K562 (cell line): ENCODE measurements around the gene NHS. TPM values are rescaled to one million over a fixed set of nuclear protein-coding genes. Genes with fewer than 3 reads are reported as not detected.

Experiments used
- ATAC-seq: fragments of 200-7000 bp; cut with Tn5 transposase; 3 replicates; pipeline ENCODE4 v1.9.1; 2020; ENCODE audit warnings: moderate library complexity
- BruUV-seq: library from RNA; stranded (reverse); fragments of 400-500 nt; replicated peaks from 2 replicates; lab custom pipeline; 2021; lab: Mats Ljungman, UMichigan
- CTCF ChIA-PET: fragments of 300-600 bp; formaldehyde crosslinking; extraction: SDS; loops from one replicate; lab custom pipeline; 2021; ENCODE audit warnings: low intra/inter-chr PET ratio; lab: Yijun Ruan, JAX
- POLR2A ChIA-PET: fragments of 300-600, 350-650 bp; sonication (Branson Sonifier 250); formaldehyde crosslinking; extraction: SDS; loops from one replicate; lab custom pipeline; 2021; ENCODE audit warnings: antibody characterized with exemption, inconsistent platforms; lab: Yijun Ruan, JAX
- DNase-seq, 4 experiments: peaks; one replicate each; pipeline versions ENCODE4 v3.0.0 to v3.0.0-alpha.2; 2011 to 2018; ENCODE audit warnings: low spot score in 3 of 4, mixed read lengths in 3 of 4; ENCODE audit errors: extremely low read depth in 1 of 4
- FAIRE-seq: peaks from 2 replicates; lab custom pipeline; 2011; peaks lifted over from hg19 to GRCh38; lab: Jason Lieb, UNC
- H2AFZ ChIP-seq: 2 replicates; pipeline ENCODE4 v1.6.0; 2011; ENCODE audit warnings: low read depth, low read length, control low read depth, inconsistent platforms
- H3K27ac ChIP-seq: fragments of 200-600 bp; 3 replicates; pipeline ENCODE4 v1.8.0; 2011; ENCODE audit warnings: low read depth, mild to moderate bottlenecking, control low read depth, inconsistent platforms, low read length, moderate library complexity, mixed read lengths; ENCODE audit errors: extremely low read depth
- H3K27me3 ChIP-seq, 2 experiments: fragments of 300-600 bp in 1 of 2; 2 replicates in 1 of 2; 3 replicates in 1 of 2; pipeline versions ENCODE4 v1.6.0 to v1.8.0; 2011; ENCODE audit warnings: inconsistent platforms in 2 of 2, low read length in 2 of 2, mild to moderate bottlenecking in 1 of 2, mixed read lengths in 1 of 2, moderate library complexity in 1 of 2; ENCODE audit not compliant: control insufficient read depth in 2 of 2, insufficient read depth in 2 of 2
- H3K36me3 ChIP-seq: fragments of 300-600 bp; 3 replicates; pipeline ENCODE4 v1.8.0; 2011; ENCODE audit warnings: mild to moderate bottlenecking, low read length, inconsistent platforms; ENCODE audit not compliant: control insufficient read depth, insufficient read depth
- H3K4me1 ChIP-seq, 2 experiments: fragments of 200-600 bp in 1 of 2; replicated peaks in 1 of 2; 2 replicates in 1 of 2; 3 replicates in 1 of 2; pipeline versions ENCODE4 v1.5.1 to v1.8.0; 2011; ENCODE audit warnings: inconsistent platforms in 2 of 2, low read length in 2 of 2, mild to moderate bottlenecking in 1 of 2, mixed read lengths in 1 of 2, moderate library complexity in 1 of 2; ENCODE audit not compliant: control insufficient read depth in 2 of 2, insufficient read depth in 2 of 2
- H3K4me2 ChIP-seq: 2 replicates; pipeline ENCODE4 v1.6.1; 2011; ENCODE audit warnings: low read length, control low read depth, inconsistent platforms, mixed read lengths; ENCODE audit not compliant: insufficient read depth
- H3K4me3 ChIP-seq: fragments of 200-600 bp; sonication (generic), shearing (Covaris generic); 2 replicates; pipeline ENCODE4 v1.5.1; 2016; ENCODE audit warnings: control low read depth, inconsistent platforms
- H3K79me2 ChIP-seq: fragments of 200-600 bp; 3 replicates; pipeline ENCODE4 v1.8.0; 2011; ENCODE audit warnings: low read length, inconsistent platforms; ENCODE audit not compliant: control insufficient read depth, insufficient read depth
- H3K9ac ChIP-seq, 2 experiments: 2 replicates each; pipeline versions ENCODE4 v1.6.0 to v1.6.1; 2011; ENCODE audit warnings: low read depth in 2 of 2, low read length in 2 of 2, control low read depth in 1 of 2, inconsistent platforms in 1 of 2, mild to moderate bottlenecking in 1 of 2, mixed read lengths in 1 of 2; ENCODE audit not compliant: insufficient read depth in 1 of 2
- H3K9me1 ChIP-seq: one replicate; pipeline ENCODE4 v1.6.0; 2011; ENCODE audit warnings: inconsistent platforms, mild to moderate bottlenecking, low read length, moderate library complexity; ENCODE audit not compliant: control insufficient read depth, insufficient read depth
- H3K9me3 ChIP-seq: replicated peaks from 2 replicates; pipeline ENCODE4 v1.5.1; 2011; ENCODE audit warnings: low read depth, low read length, inconsistent platforms; ENCODE audit not compliant: control insufficient read depth, insufficient read depth
- H4K20me1 ChIP-seq: replicated peaks from 2 replicates; pipeline ENCODE4 v1.6.1; 2011; ENCODE audit warnings: low read length, inconsistent platforms, mixed read lengths; ENCODE audit not compliant: control insufficient read depth, insufficient read depth
- ATF1 ChIP-seq, 2 experiments: fragments of 450-650 bp in 1 of 2; IDR thresholded peaks; 2 replicates each; pipeline ENCODE4 v1.6.1; 2016; ENCODE audit warnings: missing compliant biosample characterization in 1 of 2, missing genetic modification characterization in 1 of 2
- BDP1 ChIP-seq: IDR thresholded peaks from 3 replicates; pipeline ENCODE4 v1.6.1; 2011; ENCODE audit not compliant: insufficient read length, insufficient read depth
- ELF4 ChIP-seq: fragments of 450-650 bp; formaldehyde crosslinking; IDR thresholded peaks from 2 replicates; pipeline ENCODE4 v1.4.0; 2022; ENCODE audit warnings: missing genetic modification characterization
- LARP7 ChIP-seq: fragments of 450-650 bp; IDR thresholded peaks from 2 replicates; pipeline ENCODE4 v1.6.1; 2016
- NFATC3 ChIP-seq: fragments of 450-650 bp; IDR thresholded peaks from 2 replicates; pipeline ENCODE4 v1.6.1; 2017; ENCODE audit warnings: mild to moderate bottlenecking
- NR3C1 ChIP-seq: sonication (generic); formaldehyde crosslinking; IDR thresholded peaks from 2 replicates; pipeline ENCODE4 v1.8.1; 2022; ENCODE audit warnings: missing genetic modification reagents
- PTRF ChIP-seq: fragments of 450-650 bp; IDR thresholded peaks from 2 replicates; pipeline ENCODE4 v1.6.1; 2016; ENCODE audit warnings: mild to moderate bottlenecking, missing genetic modification characterization, missing compliant biosample characterization
- RBM15 ChIP-seq: fragments of 200-400 bp; formaldehyde crosslinking; IDR thresholded peaks from 2 replicates; pipeline ENCODE4 v1.6.1; 2018; ENCODE audit warnings: mild to moderate bottlenecking, low read length, moderate library complexity; ENCODE audit not compliant: insufficient read depth
- RBM39 ChIP-seq: fragments of 200-400 bp; formaldehyde crosslinking; optimal IDR thresholded peaks from 2 replicates; pipeline ENCODE3; 2018; ENCODE audit warnings: low read depth, low read length
- SAFB ChIP-seq: fragments of 200-400 bp; formaldehyde crosslinking; IDR thresholded peaks from 2 replicates; pipeline ENCODE4 v1.6.1; 2017; ENCODE audit warnings: low read depth, low read length, borderline replicate concordance
- SNIP1 ChIP-seq: fragments of 450-650 bp; IDR thresholded peaks from 2 replicates; pipeline ENCODE4 v1.7.1; 2017; ENCODE audit warnings: low read depth, mild to moderate bottlenecking
- TCF7L2 ChIP-seq: fragments of 150-350 bp; IDR thresholded peaks from 2 replicates; pipeline ENCODE4 v1.6.1; 2016; ENCODE audit warnings: low read depth, mild to moderate bottlenecking, low read length, moderate library complexity
- ZNF561 ChIP-seq: fragments of 450-650 bp; formaldehyde crosslinking; conservative IDR thresholded peaks from 2 replicates; pipeline ENCODE4 v1.4.0; 2020; ENCODE audit warnings: mild to moderate bottlenecking, moderate library complexity
- in situ Hi-C: fragments of 300-500 bp; cut with MboI; formaldehyde crosslinking; loops from 4 replicates; pipeline ENCODE4 v1.15.0; 2018; ENCODE audit warnings: inconsistent platforms, mixed read lengths
- intact Hi-C: fragments of 100-400 bp; cut with micrococcal nuclease; formaldehyde crosslinking; loops from 2 replicates; pipeline ENCODE4 v1.14.2; 2022
- polyA plus RNA-seq, 8 experiments: library from polyadenylated mRNA; depleted of rRNA in 4 of 8; stranded (reverse) in 5 of 8; unstranded in 3 of 8; fragments of >200 nt; fragmentation: Nextera tagmentation in 2 of 8; fragmentation: Illumina TruSeq in 1 of 8; extraction: Ambion mirVana in 2 of 8; extraction: Trizol in 1 of 8; gene quantifications; 2 replicates each; pipeline versions ENCODE4 v1.2.1 to v1.2.3, GENCODE V29; 2011 to 2014; ENCODE audit warnings: inconsistent platforms in 1 of 8, missing spikeins in 1 of 8
- total RNA-seq, 7 experiments: library from RNA; depleted of rRNA in 6 of 7; stranded (reverse); fragments of >200 nt in 6 of 7; fragmentation: Illumina TruSeq in 2 of 7; extraction: Trizol in 2 of 7; gene quantifications; 2 replicates each; pipeline versions ENCODE4 v1.2.1 to v1.2.3, GENCODE V29; 2011 to 2021; ENCODE audit warnings: low replicate concordance in 1 of 7
- TF ChIP-seq, protein P1 (sequence below): fragments of 450-650 bp; IDR thresholded peaks from 2 replicates; pipeline ENCODE4 v1.6.1; 2016; ENCODE audit warnings: antibody characterized with exemption
- TF ChIP-seq, protein P2 (sequence below): sonication (generic); IDR thresholded peaks from 2 replicates; pipeline ENCODE4 v1.6.1; 2016

NHS gene
- total and polyA plus RNA-seq, 9 of the 15 experiments (the other 6 are each of a cell fraction or from before 2014, with no cell fraction given): 0.02 TPM; not detected in 8

DNA sequence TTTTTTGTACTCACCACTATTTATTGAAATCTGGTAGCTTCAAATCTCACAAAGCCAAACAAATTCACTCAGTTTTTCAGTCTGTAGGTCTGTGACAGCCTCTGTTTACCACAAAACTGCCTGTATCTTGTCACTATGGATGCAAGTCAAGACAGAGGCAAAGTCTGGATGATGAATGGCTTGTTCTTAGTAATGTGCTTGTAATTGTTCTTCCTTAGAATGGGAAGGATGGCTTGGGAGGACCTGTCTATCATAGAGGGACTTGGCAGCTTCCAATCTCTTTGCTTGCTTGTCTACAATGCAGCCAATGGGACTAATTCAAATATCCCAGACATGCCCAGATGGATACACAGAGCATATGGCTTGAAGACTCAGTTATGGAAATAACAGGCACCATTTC is 221.1 kb downstream of the NHS start:
- ATAC-seq (no peak), DNase-seq (no peak), FAIRE-seq (no peak)
- Histone ChIP-seq H4K20me1 (no peaks in the 10 kb centered on the region), H3K4me3 (no peak overlapping the region), H3K9ac (no peak overlapping the region), H3K36me3 (no peaks in the 10 kb centered on the region), H3K79me2 (no peaks in the 10 kb centered on the region), H3K4me2 (no peak overlapping the region), H3K4me1 (no peaks in the 10 kb centered on the region), H3K27me3 (no peaks in the 10 kb centered on the region), H2AFZ (no peak overlapping the region), H3K27ac (no peak overlapping the region), H3K9me1 (no peaks in the 10 kb centered on the region), H3K9me3 (no peaks in the 10 kb centered on the region)
- CTCF ChIA-PET: no interaction called here
- BruUV-seq: no TSS peak
- POLR2A ChIA-PET: no interaction called here
- intact Hi-C loops: no loop called here
- TF ChIP-seq LARP7 (no peak), SAFB (no peak), SNIP1 (no peak), ATF1 (CRISPR knock-in tag; IDR thresholded peaks at IDR 0.05) (no peak), ATF1 (tag; IDR thresholded peaks at IDR 0.05) (no peak), RBM15 (no peak), ELF4 (no peak), NR3C1 (CRISPR knock-in tag) (no peak), ZNF561 (CRISPR knock-in tag) (no peak), RBM39 (no peak), BDP1 (no peak), NFATC3 (no peak), TCF7L2 (no peak), PTRF (tag) (no peak)
- TF ChIP-seq, protein P1, sequence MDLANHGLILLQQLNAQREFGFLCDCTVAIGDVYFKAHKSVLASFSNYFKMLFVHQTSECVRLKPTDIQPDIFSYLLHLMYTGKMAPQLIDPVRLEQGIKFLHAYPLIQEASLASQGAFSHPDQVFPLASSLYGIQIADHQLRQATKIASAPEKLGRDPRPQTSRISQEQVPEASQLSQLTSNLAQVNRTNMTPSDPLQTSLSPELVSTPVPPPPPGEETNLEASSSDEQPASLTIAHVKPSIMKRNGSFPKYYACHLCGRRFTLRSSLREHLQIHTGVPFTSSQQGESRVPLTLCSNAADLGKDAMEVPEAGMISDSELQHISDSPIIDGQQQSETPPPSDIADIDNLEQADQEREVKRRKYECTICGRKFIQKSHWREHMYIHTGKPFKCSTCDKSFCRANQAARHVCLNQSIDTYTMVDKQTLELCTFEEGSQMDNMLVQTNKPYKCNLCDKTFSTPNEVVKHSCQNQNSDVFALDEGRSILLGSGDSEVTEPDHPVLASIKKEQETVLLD: no peak
- TF ChIP-seq, protein P2, sequence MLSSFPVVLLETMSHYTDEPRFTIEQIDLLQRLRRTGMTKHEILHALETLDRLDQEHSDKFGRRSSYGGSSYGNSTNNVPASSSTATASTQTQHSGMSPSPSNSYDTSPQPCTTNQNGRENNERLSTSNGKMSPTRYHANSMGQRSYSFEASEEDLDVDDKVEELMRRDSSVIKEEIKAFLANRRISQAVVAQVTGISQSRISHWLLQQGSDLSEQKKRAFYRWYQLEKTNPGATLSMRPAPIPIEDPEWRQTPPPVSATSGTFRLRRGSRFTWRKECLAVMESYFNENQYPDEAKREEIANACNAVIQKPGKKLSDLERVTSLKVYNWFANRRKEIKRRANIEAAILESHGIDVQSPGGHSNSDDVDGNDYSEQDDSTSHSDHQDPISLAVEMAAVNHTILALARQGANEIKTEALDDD: no peak
- in situ Hi-C loops: no loop called here
